HPDE6-E6E7 (cell line): ENCODE results near the gene OR10H5.
"Not testable (repeated sequence)": the region's sequence is repeated elsewhere in the genome, so short reads cannot be mapped to it uniquely, and the experiment has no call there.

ENCODE experiments used
- DNase-seq: peaks from one replicate; pipeline ENCODE4 v3.0.0; 2011; ENCODE audit warnings: missing footprints; ENCODE audit errors: extremely low spot score

OR10H5 gene, protein sequence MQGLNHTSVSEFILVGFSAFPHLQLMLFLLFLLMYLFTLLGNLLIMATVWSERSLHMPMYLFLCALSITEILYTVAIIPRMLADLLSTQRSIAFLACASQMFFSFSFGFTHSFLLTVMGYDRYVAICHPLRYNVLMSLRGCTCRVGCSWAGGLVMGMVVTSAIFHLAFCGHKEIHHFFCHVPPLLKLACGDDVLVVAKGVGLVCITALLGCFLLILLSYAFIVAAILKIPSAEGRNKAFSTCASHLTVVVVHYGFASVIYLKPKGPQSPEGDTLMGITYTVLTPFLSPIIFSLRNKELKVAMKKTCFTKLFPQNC

DNA sequence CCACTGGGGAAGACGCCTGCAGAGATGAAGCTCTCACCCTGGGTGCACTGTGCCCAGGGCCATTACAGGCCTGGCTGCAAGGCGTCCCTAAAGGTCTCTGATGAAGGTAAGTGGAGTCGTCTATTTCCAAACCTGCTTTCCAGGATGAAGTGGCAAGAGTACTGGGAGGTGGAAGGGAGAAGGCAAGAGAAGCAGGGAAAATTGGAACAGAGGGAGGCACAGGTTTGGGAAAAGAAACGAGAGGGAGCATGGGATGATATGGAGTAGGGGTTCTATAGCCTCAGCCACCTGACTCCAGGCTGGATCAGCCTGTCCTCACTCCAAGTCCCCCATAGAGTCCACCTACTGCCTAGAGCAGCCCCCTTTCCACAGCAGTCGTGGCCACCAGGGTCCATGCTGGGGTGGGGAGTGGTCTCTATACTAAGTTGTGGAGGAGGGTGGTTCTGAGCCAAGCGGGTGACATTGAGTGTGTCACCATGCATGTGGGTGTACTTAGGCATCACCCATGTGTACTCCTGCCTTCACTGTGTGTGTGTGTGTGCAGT, at the start of gene OR10H5:
Gene OR10H5 (plus strand): TSS at position 51 of the 545 bp plus-strand sequence. CDS start 6,388 bp downstream, outside the sequence.
- no peak for DNase-seq

DNA sequence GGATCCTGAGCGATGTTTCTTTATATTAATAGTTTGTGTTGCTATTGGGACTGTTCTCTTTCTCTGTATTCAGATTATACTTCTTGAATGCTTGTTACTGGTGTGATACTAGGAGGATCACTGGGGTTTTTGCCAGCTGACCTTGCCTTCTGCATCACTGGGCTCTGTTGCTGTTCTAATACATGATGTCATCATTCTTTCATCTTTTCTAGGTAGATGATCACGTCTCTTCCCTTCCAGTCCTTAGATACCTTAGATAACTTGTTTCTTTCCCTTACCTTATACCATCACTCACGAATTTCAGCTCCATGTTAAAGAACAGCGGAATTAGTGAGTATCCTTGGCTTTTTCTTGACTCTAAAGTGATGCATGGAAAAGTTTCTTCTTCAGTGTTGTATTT, 49.7 kb upstream of the OR10H5 start, which contains the start of gene OR10H3:
Gene OR10H3 (plus strand): TSS at position 264 of the 400 bp plus-strand sequence. CDS start 3,408 bp downstream, outside the sequence.
- no peak for DNase-seq

DNA sequence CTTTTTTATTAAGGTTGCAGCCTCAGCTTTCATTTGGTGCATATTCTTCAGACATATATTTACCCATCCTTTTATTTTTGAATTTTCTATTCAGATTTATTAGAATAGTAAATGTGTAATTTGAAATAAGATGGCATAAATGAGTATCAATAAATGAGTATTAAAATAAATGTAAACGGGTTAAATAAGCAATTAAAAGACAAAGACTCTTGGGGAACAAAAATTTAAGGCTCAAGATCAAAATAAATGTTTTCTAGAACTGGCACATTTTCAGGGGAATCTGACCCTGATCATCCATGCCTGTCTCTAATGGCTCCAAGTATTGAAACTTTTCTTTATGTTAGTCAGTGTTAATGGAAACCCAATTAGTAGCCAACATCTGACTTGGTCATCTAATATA, 46.7 kb upstream of the OR10H5 start:
- DNase-seq, result no peak

DNA sequence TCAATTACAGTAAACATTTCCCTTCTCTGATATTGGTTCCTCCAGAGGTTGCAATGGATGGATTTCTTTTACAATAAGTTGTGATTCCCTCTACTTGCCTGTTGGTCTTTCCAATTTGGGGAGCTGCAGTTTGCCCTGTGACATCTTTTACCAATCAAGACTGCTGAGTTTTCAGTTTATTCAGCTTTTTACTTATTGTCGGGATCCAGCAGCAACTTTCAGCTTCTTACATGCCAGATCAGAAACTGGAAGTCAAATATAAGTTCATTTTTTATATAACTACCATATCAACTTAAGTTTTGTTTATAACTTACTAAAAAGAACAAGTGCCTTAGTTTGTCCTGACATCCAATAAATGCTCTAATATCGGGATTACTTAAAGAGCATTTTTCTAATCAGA, 39.2 kb upstream of the OR10H5 start:
- DNase-seq, result no peak

DNA sequence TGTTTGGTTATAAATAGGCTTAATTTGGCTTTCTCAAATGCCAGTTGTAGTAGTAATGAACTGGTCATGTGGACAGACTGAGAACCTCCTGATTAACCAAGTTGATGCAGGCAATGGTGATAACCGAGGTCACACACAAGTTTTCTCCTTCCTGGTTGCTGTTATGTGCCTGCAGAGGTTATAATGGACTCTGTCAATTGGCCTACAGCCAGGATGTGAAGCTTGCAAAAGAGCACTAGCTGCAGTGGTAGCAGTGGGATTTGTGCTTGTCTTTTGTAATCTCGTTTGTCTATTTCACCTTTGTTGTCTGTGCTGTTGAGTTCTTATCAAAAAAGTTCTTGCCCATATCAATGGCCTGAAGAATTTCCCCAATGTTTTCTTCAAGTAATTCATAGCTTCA, 29.1 kb upstream of the OR10H5 start:
- DNase-seq, result no peak

DNA sequence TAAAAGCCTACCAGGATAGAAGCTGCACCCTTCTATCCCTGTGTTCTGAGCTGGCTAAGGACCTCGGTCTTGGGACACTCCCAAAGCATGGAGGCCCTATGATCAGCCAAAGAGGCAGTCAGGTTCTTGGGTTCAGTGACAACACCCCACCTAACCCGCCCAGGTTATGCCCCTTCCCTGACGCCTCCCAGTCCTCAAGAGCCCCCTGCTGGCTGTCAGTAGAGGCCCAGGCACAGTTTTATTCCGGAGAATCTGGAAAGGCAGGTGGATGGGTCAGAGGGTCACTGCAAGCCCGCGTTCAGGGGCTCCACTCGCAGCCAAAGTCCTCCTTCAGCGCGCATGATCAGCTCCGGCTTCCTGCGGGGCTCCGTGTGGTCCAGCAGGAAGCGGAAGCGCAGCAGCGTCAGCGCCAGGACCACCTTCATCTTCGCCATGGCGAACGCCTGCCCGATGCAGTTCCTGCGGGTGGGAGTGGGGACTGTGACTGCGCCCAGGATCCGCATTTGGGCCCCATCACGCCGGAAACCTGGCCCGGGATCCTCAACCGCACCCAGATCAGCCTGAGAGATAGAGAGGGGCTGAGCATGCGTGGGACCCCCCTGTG, 27.4 kb upstream of the OR10H5 start:
- no peak for DNase-seq

DNA sequence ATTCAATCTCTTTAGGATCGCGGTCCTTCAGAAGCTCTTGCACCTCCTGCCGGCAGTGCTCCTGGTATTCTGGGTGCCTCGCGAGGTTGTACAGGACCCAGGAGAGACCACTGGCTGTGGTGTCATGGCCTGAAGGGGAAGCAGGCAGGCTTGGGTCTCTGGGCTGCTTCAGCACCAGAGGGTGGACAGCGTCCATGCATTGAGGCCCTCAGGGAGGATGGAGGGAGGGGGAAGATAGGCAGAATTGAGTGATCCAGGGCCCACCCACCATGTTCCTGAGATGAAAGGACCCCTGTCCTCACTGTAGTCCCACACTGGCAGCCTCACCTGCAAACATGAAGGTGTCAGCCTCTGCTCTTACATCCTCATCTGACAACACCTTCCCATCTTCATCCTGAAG, 17.9 kb upstream of the OR10H5 start:
- no peak for DNase-seq

DNA sequence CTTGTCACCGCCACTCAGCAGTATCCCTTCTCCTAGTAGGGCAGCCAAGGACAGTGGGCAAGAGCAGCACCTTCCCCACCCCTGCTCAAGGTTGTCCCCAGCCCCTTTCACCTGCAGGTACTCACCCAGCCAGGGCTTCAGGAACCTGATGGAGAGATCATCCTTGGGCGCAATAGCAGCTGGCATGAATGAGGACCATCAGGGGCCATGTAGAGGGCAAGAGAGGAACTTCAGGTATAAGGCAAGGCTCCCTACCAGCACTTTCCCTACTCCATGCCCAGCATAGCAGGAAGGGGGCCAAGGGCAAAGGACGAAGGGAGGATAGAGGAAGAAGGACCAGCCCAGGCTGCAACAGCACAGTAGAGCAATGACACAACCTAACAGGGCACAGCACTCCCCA, 13.3 kb upstream of the OR10H5 start:
- not testable (repeated sequence) for DNase-seq

DNA sequence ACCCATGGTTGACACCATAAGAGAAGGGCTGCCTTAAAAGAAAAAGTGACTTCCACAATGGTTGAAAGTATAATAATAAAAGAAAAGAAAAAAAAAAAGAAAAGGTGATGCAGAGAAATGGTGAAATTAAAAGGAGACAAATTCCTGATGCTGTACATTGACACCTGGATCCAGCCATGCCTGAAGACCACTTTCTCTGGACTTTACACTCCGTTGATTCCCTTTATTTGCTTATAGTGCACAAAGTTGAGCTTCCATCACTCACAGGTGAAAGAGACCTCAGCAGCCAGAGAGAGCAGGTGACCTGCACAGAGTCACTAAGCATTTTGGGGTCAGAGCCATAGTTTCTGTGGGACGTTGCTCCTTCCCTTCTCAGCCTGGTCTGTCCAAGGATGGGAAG, 12.2 kb upstream of the OR10H5 start:
- DNase-seq, result no peak

DNA sequence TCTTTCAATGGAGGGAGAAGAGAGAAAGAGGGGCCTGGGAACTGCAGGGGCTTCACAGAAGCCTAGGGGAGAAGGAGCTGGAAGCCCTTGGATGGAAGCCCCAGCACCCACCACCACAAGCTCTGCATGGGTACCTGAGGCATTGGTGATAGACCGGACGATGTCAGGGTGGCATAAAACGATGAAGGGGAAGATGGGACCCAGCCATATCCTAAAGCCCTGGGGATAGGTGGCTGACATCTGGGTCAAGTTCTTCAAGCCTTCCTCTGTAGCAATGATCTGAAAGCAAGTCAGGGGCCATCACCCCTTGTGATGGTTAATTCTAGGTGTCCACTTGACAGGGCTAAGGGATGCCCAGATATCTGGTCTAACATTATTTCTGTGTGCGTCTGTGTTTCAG, 11.2 kb upstream of the OR10H5 start:
- DNase-seq, result no peak

DNA sequence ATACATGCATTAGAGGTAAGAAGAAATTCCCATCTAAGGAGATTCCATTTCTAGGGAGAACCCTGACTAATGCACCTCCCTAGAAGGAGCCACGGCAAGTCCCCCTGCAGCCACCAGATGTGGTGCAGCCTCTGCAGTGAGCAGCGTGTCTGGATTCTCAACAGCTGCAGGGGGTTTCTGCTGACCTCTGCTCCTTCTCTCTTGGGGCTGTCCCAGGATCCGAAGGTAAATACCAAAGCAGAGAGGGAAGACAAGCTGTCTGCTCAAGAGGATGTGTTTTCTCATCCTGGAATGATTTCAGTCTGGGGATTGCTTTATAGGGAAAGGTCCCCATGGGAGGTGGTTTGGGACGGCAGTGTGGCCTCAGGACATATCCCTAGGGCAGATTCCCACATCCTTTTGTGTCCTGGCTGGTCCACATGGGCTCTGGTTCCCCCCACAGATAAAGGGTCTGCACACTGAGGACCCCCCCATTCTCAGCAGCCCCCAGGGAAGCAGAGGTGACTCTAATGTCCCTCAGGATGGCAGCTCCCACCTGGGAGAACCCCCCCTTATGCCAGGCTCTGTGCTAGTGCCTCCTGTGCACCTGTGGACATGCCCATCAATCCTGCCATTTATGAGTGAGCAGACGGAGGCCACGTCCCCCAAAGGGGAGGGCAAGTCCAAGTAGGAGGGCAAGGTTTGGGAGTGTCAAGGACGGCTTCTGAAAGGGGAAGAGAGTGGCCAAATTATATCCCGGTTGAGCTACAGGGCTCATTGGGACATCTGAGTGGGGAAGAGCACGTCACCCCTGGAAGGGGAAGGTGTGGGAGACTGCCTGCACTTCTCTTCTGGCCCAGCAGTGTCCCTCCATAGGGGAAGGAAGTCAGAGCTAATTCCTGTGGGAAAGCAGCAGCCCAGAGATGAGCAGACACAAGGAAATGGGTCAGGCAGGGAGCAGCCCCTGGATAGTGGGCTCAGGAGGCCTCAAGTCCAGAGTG, 10.2 kb upstream of the OR10H5 start:
- DNase-seq, result no peak

DNA sequence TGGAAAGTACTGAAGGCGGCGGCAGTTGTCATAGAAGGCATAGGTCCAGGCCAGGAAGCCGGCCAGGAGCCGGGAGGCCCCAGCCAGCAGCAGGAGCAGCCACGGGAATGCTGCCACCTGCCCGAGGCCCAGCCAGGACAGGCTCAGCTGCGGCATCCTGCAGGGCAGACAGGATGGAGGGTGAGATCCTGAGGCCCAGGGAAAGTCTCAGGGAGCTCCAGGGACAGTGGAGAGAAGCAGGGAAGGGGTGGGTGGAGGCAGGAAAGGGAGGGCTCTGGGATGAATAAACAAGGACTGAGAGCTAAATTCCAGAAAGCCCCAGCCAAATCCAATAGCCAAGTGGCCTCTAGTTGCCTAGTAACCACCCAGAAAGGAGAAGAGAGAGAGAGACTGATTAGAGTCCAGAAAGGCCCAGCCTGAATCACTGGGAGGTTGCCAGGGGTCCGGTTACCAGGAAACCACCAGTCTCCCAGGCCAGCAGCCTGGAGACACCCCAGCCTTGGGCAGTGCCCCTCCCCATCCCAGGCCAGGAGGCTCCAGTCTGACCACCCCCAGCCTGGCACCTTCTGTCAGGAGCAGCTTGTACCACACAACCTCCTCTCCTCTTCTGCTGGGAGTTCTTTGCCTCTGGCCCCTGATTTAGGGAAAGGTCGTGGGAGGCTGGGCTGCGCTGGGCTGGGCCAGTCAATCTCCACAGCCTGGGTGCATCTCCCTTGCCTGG, 7.5 kb upstream of the OR10H5 start:
- DNase-seq, result no peak

DNA sequence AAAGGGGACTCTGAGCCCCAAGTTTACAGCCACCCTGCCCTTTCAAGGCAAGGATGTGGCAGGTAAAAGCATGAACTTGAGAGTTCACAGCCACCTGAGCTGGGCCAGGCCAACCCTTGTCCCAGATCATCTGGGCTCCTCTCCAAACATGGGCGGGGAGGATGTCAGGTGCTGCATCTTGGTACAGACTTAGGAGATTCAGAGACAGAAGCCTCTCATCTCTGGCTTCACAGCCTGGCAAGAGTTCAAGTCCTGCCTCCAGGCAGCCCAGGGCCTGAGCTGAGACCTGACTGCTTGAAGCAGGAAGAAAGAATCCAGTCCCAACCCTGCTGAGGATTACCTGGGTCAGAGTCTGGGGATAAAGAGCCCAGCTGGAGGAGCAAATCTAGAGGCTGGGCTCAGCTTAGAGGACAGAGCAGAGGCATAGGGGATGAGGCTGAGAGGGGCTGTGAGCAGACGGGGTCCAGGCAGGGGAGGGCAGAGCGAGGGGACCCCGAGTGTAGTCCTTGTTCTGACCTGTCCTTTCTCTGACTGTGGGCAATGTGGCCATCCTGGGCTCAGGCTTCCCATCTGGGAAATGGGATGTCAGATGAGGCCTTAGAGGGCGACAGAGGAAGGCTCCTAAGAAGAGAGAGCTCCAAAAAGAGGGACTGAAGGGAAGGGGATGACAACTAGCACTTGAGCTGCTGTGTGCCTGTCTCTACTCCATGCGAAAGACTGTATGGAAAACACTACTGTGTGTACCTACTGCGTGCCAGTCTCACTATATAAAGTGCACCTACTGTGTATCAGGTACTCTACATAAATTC, 6.6 kb upstream of the OR10H5 start:
- DNase-seq, result no peak

DNA sequence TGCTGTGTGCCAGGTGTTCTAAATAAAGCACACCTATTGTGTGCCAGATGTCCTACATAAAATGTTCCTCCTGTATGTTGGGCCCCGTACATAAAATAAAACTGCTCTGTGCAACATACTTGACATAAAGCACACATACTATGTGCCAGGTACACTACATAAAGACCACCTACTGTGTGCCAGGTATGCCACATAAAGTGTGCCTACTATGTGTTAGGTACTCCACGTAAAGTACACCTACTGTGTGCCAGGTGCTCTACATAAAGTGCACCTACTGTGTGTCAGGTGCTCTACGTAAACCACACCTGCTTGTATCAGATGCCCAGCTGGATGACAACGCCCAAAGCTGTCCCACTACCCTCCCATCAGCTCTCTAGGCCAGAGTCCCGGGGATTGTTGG, 5.8 kb upstream of the OR10H5 start:
- no peak for DNase-seq

DNA sequence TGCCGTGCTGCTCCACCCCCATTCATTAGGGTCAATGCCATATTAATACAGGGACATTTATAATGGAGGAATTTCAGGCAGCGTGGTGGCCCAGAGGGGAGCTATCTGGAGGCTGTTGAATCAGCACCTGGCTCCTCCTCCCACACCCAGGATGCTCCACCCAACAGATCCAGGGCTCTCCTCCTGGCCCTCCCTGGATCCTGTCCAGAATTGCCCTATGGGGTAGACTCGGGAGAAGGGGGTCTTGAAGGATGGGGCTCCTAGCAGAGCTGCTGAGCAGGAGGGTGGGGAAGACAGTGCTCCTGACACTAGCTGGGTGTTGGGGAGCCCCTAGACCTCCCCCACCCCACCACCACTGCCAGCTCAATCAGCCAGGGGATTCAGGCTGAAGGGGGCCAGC, 5.2 kb upstream of the OR10H5 start:
- DNase-seq, result no peak

DNA sequence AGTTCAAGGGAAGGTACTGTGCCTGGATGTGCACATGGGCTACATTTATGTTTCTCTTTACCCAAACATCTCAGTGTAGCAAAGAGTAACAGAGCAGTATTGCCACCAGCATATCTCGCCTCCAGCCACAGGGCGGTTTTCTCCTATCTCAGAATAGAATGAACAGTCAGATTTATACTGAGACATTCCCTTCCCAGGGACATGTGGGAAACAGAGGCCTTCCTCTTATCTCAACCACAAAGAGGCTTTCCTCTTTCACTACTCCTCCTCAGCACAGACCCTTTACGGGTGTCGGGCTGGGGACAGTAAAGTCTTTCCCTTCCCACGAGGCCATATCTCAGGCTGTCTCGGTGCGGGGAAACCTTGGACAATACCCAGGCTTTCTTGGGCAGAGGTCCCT, 4.6 kb upstream of the OR10H5 start:
- not testable (repeated sequence) for DNase-seq

DNA sequence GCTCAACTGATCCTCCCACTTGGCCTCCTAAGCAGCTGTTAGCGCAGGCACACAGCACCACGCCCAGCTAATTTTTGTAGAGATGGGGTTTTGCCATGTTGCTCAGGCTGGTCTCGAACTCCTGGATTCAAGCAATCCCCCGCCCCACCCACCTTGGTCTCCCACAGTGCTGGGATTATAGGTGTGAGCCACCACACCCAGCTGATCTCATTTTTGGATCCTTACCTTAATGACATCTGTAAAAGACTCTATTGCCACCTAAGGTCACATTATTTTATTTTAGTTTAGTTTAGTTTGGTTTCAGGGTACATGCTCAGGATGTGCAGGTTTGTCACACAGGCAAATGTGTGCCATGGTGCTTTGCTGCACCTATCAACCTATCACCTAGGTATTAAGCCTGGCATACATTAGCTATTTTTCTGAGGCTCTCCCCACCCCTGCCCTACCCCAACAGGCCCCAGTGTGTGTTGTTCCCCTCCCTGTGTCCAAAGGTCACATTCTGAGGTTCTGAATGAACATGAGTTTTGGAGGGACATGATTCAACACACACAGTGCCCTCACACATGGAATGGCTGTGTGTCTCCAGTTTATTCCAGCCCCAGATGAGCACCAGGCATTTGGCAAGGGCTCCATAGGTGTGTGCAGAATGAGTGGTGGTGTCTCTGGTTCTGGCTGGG, 1.3 kb downstream of the OR10H5 start:
- DNase-seq, result no peak

DNA sequence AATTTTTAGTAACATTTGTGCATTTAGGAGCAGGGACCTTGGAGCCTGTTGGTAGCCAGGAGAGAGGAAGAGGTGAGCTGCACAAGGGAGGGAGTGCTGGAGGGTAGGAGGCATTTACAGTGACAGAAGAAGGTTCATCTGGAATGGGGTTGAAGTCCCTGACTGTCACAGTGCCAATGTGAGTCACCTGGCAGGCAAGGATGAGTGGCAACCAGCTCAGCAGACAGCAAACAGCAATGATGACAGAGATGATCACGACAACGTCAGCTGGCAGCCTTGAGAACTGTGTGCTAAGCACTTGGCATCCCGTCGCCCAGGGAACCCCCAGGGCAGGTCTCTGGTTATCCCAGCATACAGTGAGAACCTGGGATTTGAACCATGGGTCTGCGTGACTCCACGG, 2.6 kb downstream of the OR10H5 start:
- DNase-seq, result no peak

DNA sequence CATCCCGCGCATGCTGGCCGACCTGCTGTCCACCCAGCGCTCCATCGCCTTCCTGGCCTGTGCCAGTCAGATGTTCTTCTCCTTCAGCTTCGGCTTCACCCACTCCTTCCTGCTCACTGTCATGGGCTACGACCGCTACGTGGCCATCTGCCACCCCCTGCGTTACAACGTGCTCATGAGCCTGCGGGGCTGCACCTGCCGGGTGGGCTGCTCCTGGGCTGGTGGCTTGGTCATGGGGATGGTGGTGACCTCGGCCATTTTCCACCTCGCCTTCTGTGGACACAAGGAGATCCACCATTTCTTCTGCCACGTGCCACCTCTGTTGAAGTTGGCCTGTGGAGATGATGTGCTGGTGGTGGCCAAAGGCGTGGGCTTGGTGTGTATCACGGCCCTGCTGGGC, 6.8 kb downstream of the OR10H5 start:
- not testable (repeated sequence) for DNase-seq

DNA sequence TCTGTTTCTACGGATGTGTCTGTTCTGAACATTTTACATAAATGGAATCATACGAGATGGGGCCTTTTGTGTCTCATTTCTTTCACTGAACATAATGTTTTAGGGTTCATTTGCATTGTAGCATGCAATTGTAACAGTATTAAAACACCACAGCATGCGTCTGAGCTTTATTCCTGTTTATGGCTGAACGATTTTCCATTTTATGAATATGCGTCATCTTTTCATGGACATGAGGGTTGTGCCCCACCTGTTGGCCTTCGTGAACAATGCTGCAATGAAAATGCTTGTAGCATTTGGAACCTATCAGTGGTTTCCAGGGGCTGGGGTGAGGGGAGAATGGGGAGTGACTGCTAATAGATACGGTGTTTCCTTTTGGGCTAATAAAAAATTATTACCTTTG, 22.9 kb downstream of the OR10H5 start:
- no peak for DNase-seq
